Measurements from ENCODE around the gene PDK2. TPM values are rescaled to one million over a fixed set of nuclear protein-coding genes. Genes with fewer than 3 reads are reported as not detected.

Gene PDK2
- total RNA-seq, 1 experiment from 2014 or later = 9.9 TPM

- Mint-ChIP-seq H3K4me3 (ENCODE audit: unreplicated experiment) (no peak overlapping the region), H3K27ac (ENCODE audit: low read depth, unreplicated experiment) (no peak overlapping the region), H3K36me3 (ENCODE audit: insufficient read depth, unreplicated experiment) (no peaks in the 10 kb centered on the region), H3K27me3 (ENCODE audit: insufficient read depth, unreplicated experiment) (peaks cover 49% of the 10 kb centered on the region), H3K4me1 (ENCODE audit: insufficient read depth, unreplicated experiment) (no peaks in the 10 kb centered on the region), H3K9me3 (ENCODE audit: unreplicated experiment) (no peaks in the 10 kb centered on the region)
- ChIA-PET CTCF (interaction anchor here (0.6 to 2.2 kb wide), 3 partner anchors 12 to 41 kb away, joined by 3 to 5 read pairs (median 4); no protein-coding TSS in a partner anchor), POLR2A (no interaction called here)
- TF ChIP-seq CTCF (IDR thresholded peaks at IDR 0.05; ENCODE audit: unreplicated experiment) = no peak
- no peak for DNase-seq (ENCODE audit: unreplicated experiment)
- intact Hi-C loops (cut with micrococcal nuclease) = no loop called here
- BruUV-seq (replicated peaks) = no TSS peak
Observed at GRCh38 chr17:50120475-50121253, 25.5 kb downstream of the PDK2 start.

GRCh38 chr17:50122945-50123344 is 27.8 kb downstream of the PDK2 start:
- intact Hi-C loops (cut with micrococcal nuclease) = no loop called here
- DNase-seq (ENCODE audit: unreplicated experiment) = no peak
- POLR2A ChIA-PET = interaction anchor here (1.1 kb wide), 1 partner anchor 13 kb away, joined by 3 read pairs; no protein-coding TSS in a partner anchor

GRCh38 chr17:50123649-50124349 is 28.6 kb downstream of the PDK2 start:
- intact Hi-C loops (cut with micrococcal nuclease) = no loop called here
- ChIA-PET CTCF (interaction anchor here (0.5 to 1.9 kb wide), 5 partner anchors 9 to 97 kb away, joined by 3 to 10 read pairs (median 4); no protein-coding TSS in a partner anchor), POLR2A (no interaction called here)
- H3K27me3 Mint-ChIP-seq (ENCODE audit: insufficient read depth, unreplicated experiment) = peaks cover 46% of the 10 kb centered on the region
- H3K4me1 Mint-ChIP-seq (ENCODE audit: insufficient read depth, unreplicated experiment) = peaks cover 11% of the 10 kb centered on the region
- H3K27ac Mint-ChIP-seq (ENCODE audit: low read depth, unreplicated experiment) = peak overlapping the region; percentile 63
- no TSS peak for BruUV-seq (replicated peaks)
- no peaks in the 10 kb centered on the region for H3K36me3 Mint-ChIP-seq (ENCODE audit: insufficient read depth, unreplicated experiment)
- H3K4me3 Mint-ChIP-seq (ENCODE audit: unreplicated experiment) = no peak overlapping the region
- H3K9me3 Mint-ChIP-seq (ENCODE audit: unreplicated experiment) = no peaks in the 10 kb centered on the region
- DNase-seq (ENCODE audit: unreplicated experiment) = no peak
- TF ChIP-seq CTCF (IDR thresholded peaks at IDR 0.05; ENCODE audit: unreplicated experiment) = no peak

More at GRCh38 chr17:50122945-50123344, 27.8 kb downstream of the PDK2 start:
- TF ChIP-seq CTCF (IDR thresholded peaks at IDR 0.05; ENCODE audit: unreplicated experiment) = no peak
- Mint-ChIP-seq H3K4me3 (ENCODE audit: unreplicated experiment) (no peak overlapping the region), H3K27me3 (ENCODE audit: insufficient read depth, unreplicated experiment) (peaks cover 47% of the 10 kb centered on the region), H3K27ac (ENCODE audit: low read depth, unreplicated experiment) (no peak overlapping the region), H3K4me1 (ENCODE audit: insufficient read depth, unreplicated experiment) (peaks cover 6% of the 10 kb centered on the region), H3K36me3 (ENCODE audit: insufficient read depth, unreplicated experiment) (no peaks in the 10 kb centered on the region), H3K9me3 (ENCODE audit: unreplicated experiment) (no peaks in the 10 kb centered on the region)
- CTCF ChIA-PET = interaction anchor here (0.6 to 1.9 kb wide), 6 partner anchors 8 to 96 kb away, joined by 3 to 10 read pairs (median 4); no protein-coding TSS in a partner anchor
- BruUV-seq (replicated peaks) = no TSS peak

GRCh38 chr17:50125420-50125997 is 30.4 kb downstream of the PDK2 start:
- BruUV-seq (replicated peaks) = no TSS peak
- intact Hi-C loops (cut with micrococcal nuclease) = no loop called here
- CTCF ChIA-PET = interaction anchor here (0.7 to 2.5 kb wide), 4 partner anchors 10 to 36 kb away, joined by 3 to 10 read pairs (median 6); no protein-coding TSS in a partner anchor
- peaks cover 12% of the 10 kb centered on the region for H3K4me1 Mint-ChIP-seq (ENCODE audit: insufficient read depth, unreplicated experiment)
- no peaks in the 10 kb centered on the region for H3K36me3 Mint-ChIP-seq (ENCODE audit: insufficient read depth, unreplicated experiment)
- no peak for DNase-seq (ENCODE audit: unreplicated experiment)
- no peaks in the 10 kb centered on the region for H3K9me3 Mint-ChIP-seq (ENCODE audit: unreplicated experiment)
- peaks cover 35% of the 10 kb centered on the region for H3K27me3 Mint-ChIP-seq (ENCODE audit: insufficient read depth, unreplicated experiment)
- POLR2A ChIA-PET = interaction anchor here (1.1 kb wide), 1 partner anchor 61 kb away, joined by 3 read pairs; no protein-coding TSS in a partner anchor
- H3K4me3 Mint-ChIP-seq (ENCODE audit: unreplicated experiment) = no peak overlapping the region
- no peak for TF ChIP-seq CTCF (IDR thresholded peaks at IDR 0.05; ENCODE audit: unreplicated experiment)
- no peak overlapping the region for H3K27ac Mint-ChIP-seq (ENCODE audit: low read depth, unreplicated experiment)
